Endothelial cell of umbilical vein (primary cell): Measurements from ENCODE around the gene GPS1. TPM values are rescaled to one million over a fixed set of nuclear protein-coding genes. Genes with fewer than 3 reads are reported as not detected.

ENCODE experiments used
- BruUV-seq: library from RNA; stranded (reverse); fragments of 400-500 nt; replicated peaks from 2 replicates; lab custom pipeline; 2021; lab: Mats Ljungman, UMichigan
- CTCF ChIA-PET: fragments of 300-600, 350-600 bp; sonication (Branson Sonifier 250); formaldehyde crosslinking; loops from one replicate; lab custom pipeline; 2021; ENCODE audit warnings: antibody characterized with exemption, inconsistent platforms; lab: Charles Lee
- POLR2A ChIA-PET: fragments of 300-600, 350-600 bp; sonication (Branson Sonifier 250); formaldehyde crosslinking; loops from one replicate; lab custom pipeline; 2021; ENCODE audit warnings: antibody characterized with exemption, inconsistent platforms; lab: Charles Lee
- DNase-seq: peaks from one replicate; pipeline ENCODE4 v3.0.0-alpha.2; 2011; ENCODE audit warnings: low read depth, low spot score
- FAIRE-seq: peaks from 2 replicates; lab custom pipeline; 2011; peaks lifted over from hg19 to GRCh38; lab: Jason Lieb, UNC
- H2AFZ ChIP-seq: 2 replicates; pipeline ENCODE4 v1.6.0; 2012; ENCODE audit warnings: low read depth, low read length, control low read depth, inconsistent platforms
- H3K27ac ChIP-seq: 2 replicates; pipeline ENCODE4 v1.5.1; 2011; ENCODE audit warnings: low read depth, mild to moderate bottlenecking, control low read depth, low read length, moderate library complexity; ENCODE audit not compliant: insufficient read depth
- H3K27me3 ChIP-seq, 2 experiments: 2 replicates each; pipeline versions ENCODE4 v1.6.0 to v1.6.1; 2011; ENCODE audit warnings: low read length in 2 of 2, mixed read lengths in 1 of 2; ENCODE audit not compliant: control insufficient read depth in 2 of 2, insufficient read depth in 2 of 2
- H3K36me3 ChIP-seq, 2 experiments: 2 replicates in 1 of 2; 3 replicates in 1 of 2; pipeline ENCODE4 v1.5.1; 2011; ENCODE audit warnings: low read length in 2 of 2, mild to moderate bottlenecking in 1 of 2, moderate library complexity in 1 of 2; ENCODE audit not compliant: control insufficient read depth in 2 of 2, insufficient read depth in 2 of 2; ENCODE audit errors: extremely low read depth in 1 of 2
- H3K4me1 ChIP-seq: 3 replicates; pipeline ENCODE4 v1.5.1; 2011; ENCODE audit warnings: mild to moderate bottlenecking, low read length; ENCODE audit not compliant: control insufficient read depth, insufficient read depth; ENCODE audit errors: extremely low read depth
- H3K4me2 ChIP-seq: 2 replicates; pipeline ENCODE4 v1.6.1; 2011; ENCODE audit warnings: low read length, control low read depth, mixed read lengths; ENCODE audit not compliant: insufficient read depth
- H3K4me3 ChIP-seq, 3 experiments: fragments of 200-600 bp in 1 of 3; sonication (generic), shearing (Covaris generic) in 1 of 3; replicated peaks in 1 of 3; 2 replicates each; pipeline ENCODE4 v1.5.1; 2011 to 2016; ENCODE audit warnings: control low read depth in 3 of 3, low read length in 3 of 3, mild to moderate bottlenecking in 2 of 3, inconsistent platforms in 1 of 3, low read depth in 1 of 3, moderate library complexity in 1 of 3; ENCODE audit not compliant: insufficient read depth in 1 of 3
- H3K79me2 ChIP-seq: 2 replicates; pipeline ENCODE4 v1.6.0; 2012; ENCODE audit warnings: low read length, inconsistent platforms; ENCODE audit not compliant: control insufficient read depth, insufficient read depth
- H3K9ac ChIP-seq: replicated peaks from 2 replicates; pipeline ENCODE3; 2011; ENCODE audit warnings: low read length, control low read depth; ENCODE audit not compliant: insufficient read depth; ENCODE audit errors: extremely low read depth
- H3K9me1 ChIP-seq: replicated peaks from 3 replicates; pipeline ENCODE4 v1.6.0; 2011; ENCODE audit warnings: mild to moderate bottlenecking, low read length; ENCODE audit not compliant: control insufficient read depth, insufficient read depth; ENCODE audit errors: extremely low read depth
- H3K9me3 ChIP-seq: replicated peaks from 2 replicates; pipeline ENCODE4 v1.5.1; 2012; ENCODE audit warnings: low read length, inconsistent platforms; ENCODE audit not compliant: control insufficient read depth, insufficient read depth
- H4K20me1 ChIP-seq: replicated peaks from 2 replicates; pipeline ENCODE3; 2011; ENCODE audit warnings: mild to moderate bottlenecking, low read length; ENCODE audit not compliant: control insufficient read depth, insufficient read depth; ENCODE audit errors: extremely low read depth
- CTCF ChIP-seq, 2 donors: IDR thresholded peaks; 1 replicate in 1 of 2; 2 replicates in 1 of 2; pipeline ENCODE4 v1.5.1; 2011; ENCODE audit warnings: low read length in 2 of 2, mild to moderate bottlenecking in 2 of 2, moderate library complexity in 2 of 2, control low read depth in 1 of 2, inconsistent platforms in 1 of 2, low read depth in 1 of 2; ENCODE audit not compliant: insufficient read depth in 1 of 2; ENCODE audit errors: extremely low read depth in 1 of 2
- EZH2 ChIP-seq: IDR thresholded peaks from 2 replicates; pipeline ENCODE4 v1.6.1; 2012; ENCODE audit warnings: borderline replicate concordance, low read depth, mild to moderate bottlenecking, moderate library complexity, low read length, inconsistent platforms; ENCODE audit not compliant: severe bottlenecking
- FOS ChIP-seq: IDR thresholded peaks from 2 replicates; pipeline ENCODE4 v1.6.1; 2011; ENCODE audit warnings: mild to moderate bottlenecking, low read length, moderate library complexity, borderline replicate concordance; ENCODE audit not compliant: insufficient read depth
- GATA2 ChIP-seq: IDR thresholded peaks from 2 replicates; pipeline ENCODE4 v1.7.0; 2011; ENCODE audit warnings: low read depth, mild to moderate bottlenecking, moderate library complexity, mixed read lengths, low read length; ENCODE audit not compliant: insufficient read length, insufficient read depth
- JUN ChIP-seq: IDR thresholded peaks from 2 replicates; pipeline ENCODE4 v1.6.1; 2011; ENCODE audit warnings: borderline replicate concordance, low read depth; ENCODE audit not compliant: insufficient read length, insufficient read depth
- MAX ChIP-seq: IDR thresholded peaks from 2 replicates; pipeline ENCODE4 v1.6.1; 2011; ENCODE audit not compliant: insufficient read depth, insufficient read length
- MYC ChIP-seq: IDR thresholded peaks from one replicate; pipeline ENCODE4 v1.6.1; 2011; ENCODE audit warnings: mild to moderate bottlenecking, low read depth, low read length
- POLR2A ChIP-seq: IDR thresholded peaks from 2 replicates; pipeline ENCODE4 v1.6.1; 2012; ENCODE audit warnings: low read depth, mild to moderate bottlenecking, control low read depth, low read length
- POLR2AphosphoS5 ChIP-seq: IDR thresholded peaks from 2 replicates; pipeline ENCODE4 v1.6.1; 2012; ENCODE audit warnings: low read depth, mild to moderate bottlenecking, control low read depth, low read length, moderate library complexity; ENCODE audit not compliant: insufficient read depth
- dilution Hi-C: fragments of 300-500 bp; cut with MboI; formaldehyde crosslinking; loops from one replicate; pipeline ENCODE4 v1.15.0; 2019; ENCODE audit warnings: low sequenced_read_pairs; ENCODE audit not compliant: extremely low pct_ligation_motif_present
- intact Hi-C: fragments of 100-400 bp; cut with micrococcal nuclease; formaldehyde crosslinking; loops from one replicate; pipeline ENCODE4 v1.10.0; 2022
- polyA plus RNA-seq, 4 experiments: library from polyadenylated mRNA; depleted of rRNA in 3 of 4; stranded (reverse) in 3 of 4; unstranded in 1 of 4; fragments of >200 nt; gene quantifications; 2 replicates each; pipeline versions ENCODE4 v1.2.1 to v1.2.3, GENCODE V29; 2011 to 2012; ENCODE audit warnings: missing spikeins in 1 of 4
- total RNA-seq: library from RNA; stranded (reverse); gene quantifications from 2 replicates; pipeline ENCODE4 v1.2.3, GENCODE V29; 2021

GPS1 gene
- total and polyA plus RNA-seq, 2 donors (not counting 3 experiments of a cell fraction or from before 2014, with no cell fraction given), result 116 to 178 TPM

DNA sequence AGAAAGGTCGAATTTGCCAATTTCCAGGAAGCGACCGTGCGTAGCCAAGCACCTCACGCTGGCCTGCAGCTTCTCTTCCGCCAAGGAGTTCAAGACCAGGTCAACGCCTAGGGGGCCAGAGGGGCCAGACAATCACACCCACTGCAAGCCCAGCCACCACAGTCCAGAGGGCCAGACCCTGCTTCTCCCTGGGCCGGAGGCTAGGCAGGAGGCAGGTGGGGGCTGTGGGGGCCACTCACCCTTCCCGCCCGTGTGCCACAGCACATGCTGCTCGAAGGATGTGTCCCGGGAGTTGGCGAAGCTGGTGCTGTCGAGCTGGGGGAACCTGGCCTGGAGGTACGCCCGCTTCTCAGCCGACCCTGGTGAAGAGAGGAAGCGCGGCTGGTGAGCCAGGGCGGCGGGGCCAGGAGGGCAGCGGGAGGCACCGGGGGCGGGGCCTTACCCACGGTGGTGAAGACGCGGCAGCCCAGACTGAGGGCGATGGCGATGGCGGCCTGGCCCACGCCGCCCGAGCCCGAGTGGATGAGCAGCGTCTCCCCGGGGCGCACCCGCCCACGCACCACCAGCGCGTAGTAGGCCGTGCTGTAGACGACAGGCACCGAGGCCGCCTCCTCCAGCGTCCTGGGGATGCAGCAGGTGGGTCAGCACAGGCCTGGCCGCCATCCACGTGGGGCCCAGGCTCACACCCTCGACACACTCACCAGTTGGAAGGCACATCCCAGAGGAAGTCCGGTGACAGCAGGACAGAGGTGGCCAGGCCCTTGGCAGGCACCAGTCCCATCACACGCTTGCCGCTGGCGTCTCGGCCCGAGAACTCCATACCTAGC, 32.0 kb downstream of the GPS1 start:
- no peaks in the 10 kb centered on the region for H4K20me1 ChIP-seq
- no peak overlapping the region for H3K27ac ChIP-seq
- no peaks in the 10 kb centered on the region for H3K9me1 ChIP-seq
- ChIA-PET POLR2A (no interaction called here), CTCF (no interaction called here)
- intact Hi-C loops (no loop called here), dilution Hi-C loops (no loop called here)
- H3K27me3 ChIP-seq, result no peaks in the 10 kb centered on the region
- no peak for TF ChIP-seq MYC
- TF ChIP-seq MAX, result no peak
- no peak for TF ChIP-seq EZH2
- TF ChIP-seq POLR2AphosphoS5, result no peak
- no peak for TF ChIP-seq POLR2A
- no peak for TF ChIP-seq JUN
- no peak for TF ChIP-seq FOS
- TF ChIP-seq CTCF (IDR thresholded peaks at IDR 0.05; ENCODE audit: extremely low read depth in 1 of 2, insufficient read depth in 1 of 2, low read depth in 1 of 2, low read length in 2 of 2), result no peak
- TF ChIP-seq GATA2, result no peak
- no peaks in the 10 kb centered on the region for H3K9me3 ChIP-seq
- H3K4me3 ChIP-seq, result no peak overlapping the region
- no peak overlapping the region for H2AFZ ChIP-seq
- FAIRE-seq, result no peak
- H3K4me1 ChIP-seq, result no peaks in the 10 kb centered on the region
- peaks cover 3% of the 10 kb centered on the region for H3K79me2 ChIP-seq
- DNase-seq, result no peak
- H3K9ac ChIP-seq, result no peak overlapping the region
- no TSS peak for BruUV-seq
- no peak overlapping the region for H3K4me2 ChIP-seq
- peaks cover 45 to 86% of the 10 kb centered on the region in 2 experiments for H3K36me3 ChIP-seq
